Mesothelial cell of epicardium (in vitro differentiated cells): ENCODE measurements around the gene PDZD4. TPM values are rescaled to one million over a fixed set of nuclear protein-coding genes. Genes with fewer than 3 reads are reported as not detected.

Experiments used
- DNase-seq, 2 experiments: peaks; one replicate each; pipeline ENCODE4 v3.0.0; 2021; ENCODE audit warnings: low spot score in 2 of 2; ENCODE audit not compliant: unreplicated experiment in 2 of 2
- H3K27ac Mint-ChIP-seq: 2 replicates; pipeline ENCODE4 v1.8.0; 2021; ENCODE audit warnings: mixed read lengths
- H3K27me3 Mint-ChIP-seq: 2 replicates; pipeline ENCODE4 v1.8.0; 2021; ENCODE audit warnings: low read depth, mixed read lengths
- H3K36me3 Mint-ChIP-seq: 2 replicates; pipeline ENCODE4 v1.8.0; 2021; ENCODE audit warnings: mixed read lengths
- H3K4me1 Mint-ChIP-seq: 2 replicates; pipeline ENCODE4 v1.8.0; 2021; ENCODE audit warnings: mixed read lengths
- H3K4me3 Mint-ChIP-seq: 2 replicates; pipeline ENCODE4 v1.8.0; 2021; ENCODE audit warnings: mild to moderate bottlenecking, moderate library complexity, mixed read lengths
- H3K9me3 Mint-ChIP-seq: 2 replicates; pipeline ENCODE4 v1.8.0; 2021; ENCODE audit warnings: mixed read lengths
- CTCF ChIP-seq: fragments of 200-600 bp; sonication (generic); IDR thresholded peaks from one replicate; pipeline ENCODE4 v1.5.0; 2021; ENCODE audit warnings: antibody characterized with exemption; ENCODE audit not compliant: unreplicated experiment
- total RNA-seq: library from RNA; stranded (reverse); gene quantifications from 3 replicates; pipeline ENCODE4 v1.2.1, GENCODE V29; 2021

Gene PDZD4
- total RNA-seq, 1 donor from 2014 or later: 7.6 TPM

GRCh38 chrX:153794018-153794896 lies 36.1 kb downstream of the PDZD4 start, which contains the start of the genes IDH3G and SSR4:
IDH3G (minus strand) TSS chrX:153794375; CDS start chrX:153794326, 49 bp downstream.
SSR4 (plus strand) TSS chrX:153794668; CDS start chrX:153794688, 20 bp downstream.
- peak within 1 kb of the TSS; percentile 97 for H3K27ac Mint-ChIP-seq
- H3K9me3 Mint-ChIP-seq: peaks cover 8% of the 10 kb centered on the region
- H3K4me3 Mint-ChIP-seq: peak within 1 kb of the TSS; percentile 89
- peak; percentile 85 to 92 for DNase-seq
- no peaks in the 10 kb centered on the region for H3K27me3 Mint-ChIP-seq
- TF ChIP-seq CTCF: no peak
- H3K36me3 Mint-ChIP-seq: peaks cover 3% of the 10 kb centered on the region
- H3K4me1 Mint-ChIP-seq: peaks cover 20% of the 10 kb centered on the region

GRCh38 chrX:153793291-153793690 lies 37.1 kb downstream of the PDZD4 start:
- H3K9me3 Mint-ChIP-seq: peaks cover 8% of the 10 kb centered on the region
- peaks cover 20% of the 10 kb centered on the region for H3K4me1 Mint-ChIP-seq
- no peak for DNase-seq
- H3K27me3 Mint-ChIP-seq: no peaks in the 10 kb centered on the region
- peaks cover 3% of the 10 kb centered on the region for H3K36me3 Mint-ChIP-seq
- TF ChIP-seq CTCF: no peak
- peak overlapping the region; percentile 69 for H3K27ac Mint-ChIP-seq
- peak overlapping the region; percentile 89 for H3K4me3 Mint-ChIP-seq

GRCh38 chrX:153792368-153792767 lies 38.0 kb downstream of the PDZD4 start:
- no peak for DNase-seq
- TF ChIP-seq CTCF: no peak
- peaks cover 20% of the 10 kb centered on the region for H3K4me1 Mint-ChIP-seq
- no peaks in the 10 kb centered on the region for H3K27me3 Mint-ChIP-seq
- H3K9me3 Mint-ChIP-seq: peaks cover 8% of the 10 kb centered on the region
- no peak overlapping the region for H3K4me3 Mint-ChIP-seq
- no peak overlapping the region for H3K27ac Mint-ChIP-seq
- H3K36me3 Mint-ChIP-seq: peaks cover 5% of the 10 kb centered on the region

- DNase-seq: no peak
- Mint-ChIP-seq H3K4me3 (no peak overlapping the region), H3K4me1 (peaks cover 14% of the 10 kb centered on the region), H3K36me3 (peaks cover 10% of the 10 kb centered on the region), H3K27me3 (no peaks in the 10 kb centered on the region), H3K9me3 (peaks cover 8% of the 10 kb centered on the region), H3K27ac (no peak overlapping the region)
- no peak for TF ChIP-seq CTCF
Measured at GRCh38 chrX:153791104-153791852, 39.1 kb downstream of the PDZD4 start.

- Mint-ChIP-seq H3K9me3 (peaks cover 8% of the 10 kb centered on the region), H3K27me3 (no peaks in the 10 kb centered on the region), H3K36me3 (peaks cover 10% of the 10 kb centered on the region), H3K27ac (no peak overlapping the region), H3K4me3 (no peak overlapping the region), H3K4me1 (peaks cover 6% of the 10 kb centered on the region)
- no peak for TF ChIP-seq CTCF
- DNase-seq: no peak
Measured at GRCh38 chrX:153789654-153790053, 40.7 kb downstream of the PDZD4 start.
